Heart left ventricle (tissue), 13 donors: ENCODE results near the gene CDK4.

ENCODE experiments used
- POLR2A ChIP-seq, 2 donors: fragments of 450-650 bp; IDR thresholded peaks; one replicate each; pipeline ENCODE4 v1.6.1; 2017; ENCODE audit warnings: antibody characterized with exemption in 2 of 2, mild to moderate bottlenecking in 2 of 2, moderate library complexity in 2 of 2
- TF ChIP-seq, protein P1 (sequence below), 12 donors: fragments of 200-600 bp; sonication (generic) in 4 of 12; IDR thresholded peaks; one replicate each; pipeline versions ENCODE4 v1.5.0 to v1.8.0; 2018 to 2022; ENCODE audit warnings: antibody characterized with exemption in 12 of 12, mild to moderate bottlenecking in 5 of 12
- donor health status: ischemic (EF 13 %, LVEDD 7.1; RV severe dilation, severe dysfunction).
- donor health status: DM: no; HTN: yes; CAD: no.
- donor health status: DM: no; HTN: no; CAD: no.
- donor health status: ischemic (EF 25% LVEDD 6.9; RV normal size, moderate dysfunction).
- donor health status: ischemic (EF 25% LVEDD 5.7; RV mildly dilated, moderate dysfunction).
- donor health status: ischemic (EF 35%, LVEDD 5.7; RV mildly dilated, moderate dysfunction).
- donor health status: nonischemic (EF 11% LVEDD 7.7; RV severe dilation, severe dysfunction).
- donor health status: DM: yes; HTN: yes; CAD: no.
- donor health status: PGD.
- donor health status: ischemic (EF 29% LVEDD 5.4; RV normal size, mild dysfunction).
- donor health status: nonischemic (EF 23%, LVEDD 6.1; RV moderate dilation, normal function).

DNA sequence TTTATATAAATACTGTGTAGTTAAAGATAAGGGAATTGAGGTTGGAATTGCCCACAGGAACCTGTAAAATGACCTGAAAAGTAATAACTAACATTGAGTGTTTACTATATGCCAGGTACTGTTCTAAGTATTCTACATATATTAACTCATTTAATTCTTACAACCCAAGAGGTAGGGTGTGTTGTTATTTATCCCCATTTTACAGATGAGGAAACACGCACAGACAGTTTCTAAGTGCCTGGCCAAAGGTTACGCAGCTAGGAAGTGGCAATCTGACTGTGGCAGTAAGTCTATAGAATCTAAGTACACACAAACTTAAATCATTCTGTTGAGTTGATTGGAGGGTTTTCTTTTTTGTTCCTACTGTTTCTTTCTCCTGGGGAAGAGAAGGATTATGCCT is 8.3 kb downstream of the CDK4 start:
- TF ChIP-seq, protein P1, sequence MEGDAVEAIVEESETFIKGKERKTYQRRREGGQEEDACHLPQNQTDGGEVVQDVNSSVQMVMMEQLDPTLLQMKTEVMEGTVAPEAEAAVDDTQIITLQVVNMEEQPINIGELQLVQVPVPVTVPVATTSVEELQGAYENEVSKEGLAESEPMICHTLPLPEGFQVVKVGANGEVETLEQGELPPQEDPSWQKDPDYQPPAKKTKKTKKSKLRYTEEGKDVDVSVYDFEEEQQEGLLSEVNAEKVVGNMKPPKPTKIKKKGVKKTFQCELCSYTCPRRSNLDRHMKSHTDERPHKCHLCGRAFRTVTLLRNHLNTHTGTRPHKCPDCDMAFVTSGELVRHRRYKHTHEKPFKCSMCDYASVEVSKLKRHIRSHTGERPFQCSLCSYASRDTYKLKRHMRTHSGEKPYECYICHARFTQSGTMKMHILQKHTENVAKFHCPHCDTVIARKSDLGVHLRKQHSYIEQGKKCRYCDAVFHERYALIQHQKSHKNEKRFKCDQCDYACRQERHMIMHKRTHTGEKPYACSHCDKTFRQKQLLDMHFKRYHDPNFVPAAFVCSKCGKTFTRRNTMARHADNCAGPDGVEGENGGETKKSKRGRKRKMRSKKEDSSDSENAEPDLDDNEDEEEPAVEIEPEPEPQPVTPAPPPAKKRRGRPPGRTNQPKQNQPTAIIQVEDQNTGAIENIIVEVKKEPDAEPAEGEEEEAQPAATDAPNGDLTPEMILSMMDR (IDR thresholded peaks at IDR 0.05), result no peak
- no peak for TF ChIP-seq POLR2A (IDR thresholded peaks at IDR 0.05)
